PC-3 (cell line): ENCODE results near the gene SERPINB6. TPM values are rescaled to one million over a fixed set of nuclear protein-coding genes. Genes with fewer than 3 reads are reported as not detected.

Experiments used
- ATAC-seq: fragments of 200-7000 bp; cut with Tn5 transposase; 2 replicates; pipeline ENCODE4 v1.9.1; 2020; ENCODE audit warnings: mild to moderate bottlenecking, moderate library complexity
- BruUV-seq: library from RNA; stranded (reverse); fragments of 400-500 nt; replicated peaks from 2 replicates; lab custom pipeline; 2021; lab: Mats Ljungman, UMichigan
- CTCF ChIA-PET: fragments of 300-600 bp; sonication (Branson Sonifier 250); formaldehyde crosslinking; loops from one replicate; lab custom pipeline; 2022; ENCODE audit warnings: antibody characterized with exemption; lab: Charles Lee
- POLR2A ChIA-PET: fragments of 300-600 bp; sonication (Branson Sonifier 250); formaldehyde crosslinking; loops from one replicate; lab custom pipeline; 2022; ENCODE audit warnings: antibody characterized with exemption; ENCODE audit not compliant: unreplicated experiment; lab: Charles Lee
- DNase-seq: peaks from one replicate; pipeline ENCODE4 v3.0.0-alpha.2; 2015
- H2AFZ ChIP-seq: fragments of 300-600 bp; sonication (generic); 2 replicates; pipeline ENCODE4 v1.6.0; 2016; ENCODE audit warnings: antibody characterized with exemption, low read length
- H3F3A ChIP-seq: fragments of 300-600 bp; sonication (generic); one replicate; pipeline ENCODE4 v1.6.0; 2017; ENCODE audit warnings: antibody characterized with exemption, low read length, control low read depth, mild to moderate bottlenecking; ENCODE audit not compliant: unreplicated experiment
- H3K27ac ChIP-seq: fragments of 300-600 bp; sonication (generic); 2 replicates; pipeline ENCODE4 v1.5.1; 2016; ENCODE audit warnings: mild to moderate bottlenecking, low read length
- H3K27me3 ChIP-seq: fragments of 300-600 bp; sonication (generic); 2 replicates; pipeline ENCODE4 v1.6.1; 2016; ENCODE audit warnings: low read length, mixed read lengths
- H3K36me3 ChIP-seq: fragments of 300-600 bp; sonication (generic); 2 replicates; pipeline ENCODE4 v1.6.1; 2016; ENCODE audit warnings: low read depth, mixed run types, low read length, mixed read lengths
- H3K4me1 ChIP-seq: fragments of 300-600 bp; sonication (generic); 2 replicates; pipeline ENCODE4 v1.5.1; 2016; ENCODE audit warnings: low read length; ENCODE audit not compliant: insufficient read depth
- H3K4me2 ChIP-seq: fragments of 300-600 bp; sonication (generic); 2 replicates; pipeline ENCODE4 v1.6.0; 2016; ENCODE audit warnings: low read length
- H3K4me3 ChIP-seq: fragments of 300-600 bp; sonication (generic); 2 replicates; pipeline ENCODE4 v1.5.1; 2016; ENCODE audit warnings: mild to moderate bottlenecking, low read length, mixed read lengths
- H3K79me2 ChIP-seq: fragments of 300-600 bp; sonication (generic); 2 replicates; pipeline ENCODE4 v1.6.1; 2017; ENCODE audit warnings: low read length, mixed read lengths
- H3K9ac ChIP-seq: fragments of 300-600 bp; sonication (generic); 2 replicates; pipeline ENCODE4 v1.6.0; 2016; ENCODE audit warnings: mild to moderate bottlenecking, low read length
- H3K9me2 ChIP-seq: fragments of 300-600 bp; sonication (generic); replicated peaks from 2 replicates; pipeline ENCODE4 v1.6.1; 2016; ENCODE audit warnings: mixed run types, low read length, mixed read lengths
- H3K9me3 ChIP-seq: fragments of 300-600 bp; sonication (generic); 2 replicates; pipeline ENCODE4 v1.6.1; 2016; ENCODE audit warnings: low read length, mixed read lengths
- H4K20me1 ChIP-seq: fragments of 300-600 bp; sonication (generic); 2 replicates; pipeline ENCODE4 v1.6.1; 2016; ENCODE audit warnings: low read length, mixed read lengths
- CTCF ChIP-seq: fragments of 300-600 bp; sonication (generic); conservative IDR thresholded peaks from 2 replicates; pipeline ENCODE4 v1.5.1; 2017; ENCODE audit warnings: antibody characterized with exemption, low read depth, mild to moderate bottlenecking, low read length
- EZH2 ChIP-seq: fragments of 300-600 bp; sonication (generic); IDR thresholded peaks from one replicate; pipeline ENCODE4 v1.6.1; 2017; ENCODE audit warnings: antibody characterized with exemption, mild to moderate bottlenecking, low read length; ENCODE audit not compliant: unreplicated experiment
- EZH2phosphoT487 ChIP-seq: fragments of 300-600 bp; sonication (generic); IDR thresholded peaks from 2 replicates; pipeline ENCODE4 v1.6.1; 2018; ENCODE audit warnings: mild to moderate bottlenecking, antibody characterized with exemption, low read length, borderline replicate concordance
- intact Hi-C: fragments of 100-400 bp; cut with micrococcal nuclease; formaldehyde crosslinking; loops from 2 replicates; pipeline ENCODE4 v1.9.0; 2023
- total RNA-seq: library from RNA; depleted of rRNA; stranded (reverse); fragments of >200 nt; gene quantifications from 2 replicates; pipeline ENCODE4 v1.2.3, GENCODE V29; 2014

Gene SERPINB6
- total RNA-seq, 1 experiment from 2014 or later: 119 TPM

- Histone ChIP-seq H3K9me2 (no peaks in the 10 kb centered on the region), H3K9me3 (no peaks in the 10 kb centered on the region), H3K27me3 (no peaks in the 10 kb centered on the region), H3K36me3 (0 out of 2 replicates have a peak, but pooled peaks cover 5% of the 10 kb centered on the region), H3K4me3 (no peak overlapping the region), H3K79me2 (peaks cover 87% of the 10 kb centered on the region), H3K4me2 (no peak overlapping the region), H4K20me1 (no peaks in the 10 kb centered on the region), H3F3A (no peaks in the 10 kb centered on the region), H3K9ac (no peak overlapping the region), H2AFZ (no peak overlapping the region), H3K27ac (no peak overlapping the region), H3K4me1 (peaks cover 39% of the 10 kb centered on the region)
- ATAC-seq (no peak), DNase-seq (peak; percentile 39)
- POLR2A ChIA-PET: no interaction called here
- BruUV-seq: no TSS peak
- TF ChIP-seq CTCF (no peak), EZH2phosphoT487 (no peak), EZH2 (no peak)
- intact Hi-C loops: no loop called here
- CTCF ChIA-PET: no interaction called here
Measured at GRCh38 chr6:2963756-2964155, 7.6 kb downstream of the SERPINB6 start.

GRCh38 chr6:2962636-2963035, 8.7 kb downstream of the SERPINB6 start:
- H3K79me2 ChIP-seq: peaks cover 86% of the 10 kb centered on the region
- ChIA-PET POLR2A (no interaction called here), CTCF (interaction anchor here (1.4 kb wide), 1 partner anchor 24 kb away, joined by 4 read pairs; no protein-coding TSS in a partner anchor)
- H3K27ac ChIP-seq: 0 out of 2 replicates have a peak overlapping the region, but pooled peaks have one; percentile 92
- 0 out of 2 replicates have a peak, but pooled peaks cover 7% of the 10 kb centered on the region for H3K36me3 ChIP-seq
- no peaks in the 10 kb centered on the region for H3F3A ChIP-seq
- peaks cover 39% of the 10 kb centered on the region for H3K4me1 ChIP-seq
- DNase-seq: no peak
- H3K9me2 ChIP-seq: no peaks in the 10 kb centered on the region
- no peaks in the 10 kb centered on the region for H4K20me1 ChIP-seq
- BruUV-seq: no TSS peak
- no peak overlapping the region for H2AFZ ChIP-seq
- H3K9me3 ChIP-seq: no peaks in the 10 kb centered on the region
- H3K4me2 ChIP-seq: no peak overlapping the region
- H3K9ac ChIP-seq: no peak overlapping the region
- H3K27me3 ChIP-seq: no peaks in the 10 kb centered on the region
- no peak for ATAC-seq
- H3K4me3 ChIP-seq: no peak overlapping the region
- intact Hi-C loops: no loop called here
- TF ChIP-seq EZH2: no peak
- no peak for TF ChIP-seq CTCF
- TF ChIP-seq EZH2phosphoT487: no peak

GRCh38 chr6:2962004-2962403, 9.4 kb downstream of the SERPINB6 start:
- ChIA-PET POLR2A (no interaction called here), CTCF (interaction anchor here (1.4 kb wide), 1 partner anchor 25 kb away, joined by 4 read pairs; no protein-coding TSS in a partner anchor)
- Histone ChIP-seq H3K36me3 (peaks cover 7% of the 10 kb centered on the region; the same call in 1 of the 2 replicates), H3F3A (no peaks in the 10 kb centered on the region), H3K9ac (peak overlapping the region; percentile 63; the same call in 1 of the 2 replicates), H4K20me1 (no peaks in the 10 kb centered on the region), H3K9me2 (no peaks in the 10 kb centered on the region), H3K4me1 (peaks cover 39% of the 10 kb centered on the region), H3K27me3 (no peaks in the 10 kb centered on the region), H3K4me3 (no peak overlapping the region), H3K79me2 (peaks cover 79% of the 10 kb centered on the region), H2AFZ (no peak overlapping the region), H3K4me2 (peak overlapping the region; percentile 46; the same call in 1 of the 2 replicates), H3K27ac (peak overlapping the region; percentile 92), H3K9me3 (no peaks in the 10 kb centered on the region)
- ATAC-seq: no peak
- intact Hi-C loops: no loop called here
- BruUV-seq: no TSS peak
- peak; percentile 19 for DNase-seq
- TF ChIP-seq CTCF (no peak), EZH2phosphoT487 (no peak), EZH2 (no peak)
